Superior temporal gyrus (tissue), 1 donor: ENCODE measurements around the gene ZBTB9.
"Not testable (repeated sequence)": the region's sequence is repeated elsewhere in the genome, so short reads cannot be mapped to it uniquely, and the experiment has no call there.

ENCODE experiments used
- DNase-seq: peaks from one replicate; pipeline ENCODE4 v3.0.0-alpha.2; 2016; ENCODE audit errors: extremely low spot score

Gene ZBTB9

DNA sequence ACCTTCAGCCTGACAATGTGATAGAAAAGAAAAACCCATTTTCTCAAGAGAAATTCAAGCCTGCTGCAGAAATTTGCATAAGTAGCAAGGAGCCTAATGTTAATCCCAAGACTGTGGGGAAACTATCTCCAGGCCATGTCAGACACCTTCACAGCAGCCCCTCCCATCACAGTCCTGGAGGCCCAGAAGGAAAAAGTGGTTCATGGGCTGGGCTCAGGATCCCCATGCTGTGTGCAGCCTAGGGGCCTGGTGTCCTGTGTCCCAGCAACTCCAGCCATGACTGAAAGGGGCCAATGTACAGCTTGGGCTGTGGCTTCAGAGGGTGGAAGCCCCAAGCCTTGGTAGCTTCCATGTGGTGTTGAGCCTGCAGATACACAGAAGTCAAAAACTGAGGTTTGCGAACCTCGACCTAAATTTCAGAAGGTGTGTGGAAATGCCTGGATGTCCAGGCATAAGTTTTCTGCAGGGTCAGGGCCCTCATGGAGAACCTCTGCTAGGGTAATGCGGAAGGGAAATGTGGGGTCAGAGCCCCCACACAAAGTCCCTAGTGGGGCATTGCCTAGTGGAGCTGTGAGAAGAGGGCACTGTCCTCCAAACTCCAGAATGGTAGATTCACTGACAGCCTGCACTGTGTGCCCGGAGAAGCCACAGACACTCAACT lies 11.8 kb downstream of the ZBTB9 start:
- no peak for DNase-seq

- no peak for DNase-seq
These were observed 12.7 kb downstream of the ZBTB9 start for GRCh38 chr6:33467091-33467490.

DNA sequence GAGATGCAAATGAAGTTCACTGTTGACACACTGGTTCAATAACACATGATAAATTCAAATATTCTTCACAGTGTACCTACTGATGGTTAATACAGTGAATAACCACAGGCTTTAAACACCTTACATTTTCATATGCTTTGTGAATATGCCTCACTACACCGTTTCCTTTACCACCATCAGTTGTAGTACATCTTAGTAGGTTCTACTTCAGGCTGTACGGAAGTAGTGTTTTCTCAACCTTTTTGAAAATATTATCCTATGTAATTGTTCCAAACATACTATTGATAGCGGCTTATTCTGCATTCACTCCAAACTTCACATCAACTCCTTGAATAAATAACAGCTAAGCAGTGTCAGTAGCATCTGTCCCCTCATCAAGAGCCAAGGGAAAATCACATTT lies 15.3 kb downstream of the ZBTB9 start:
- no peak for DNase-seq

DNA sequence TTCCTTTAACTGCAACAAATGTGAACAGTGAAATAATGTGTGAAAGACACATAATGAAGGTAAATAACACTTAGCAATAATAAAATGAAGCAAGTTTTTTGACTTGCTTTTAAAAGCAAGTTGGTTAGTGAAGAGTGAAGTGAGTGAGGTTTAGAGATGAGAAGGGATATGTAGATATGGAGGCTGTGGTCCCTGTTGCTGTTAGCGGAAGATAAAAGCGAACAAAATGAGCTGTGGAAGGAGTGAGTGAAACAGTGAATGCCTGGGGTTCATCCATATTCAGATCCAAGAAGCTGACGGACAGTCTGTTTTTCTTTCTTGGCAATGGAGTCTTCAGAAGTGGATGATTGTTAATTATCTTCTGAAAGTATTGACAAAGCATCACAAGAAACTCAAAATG lies 23.5 kb downstream of the ZBTB9 start:
- no peak for DNase-seq

DNA sequence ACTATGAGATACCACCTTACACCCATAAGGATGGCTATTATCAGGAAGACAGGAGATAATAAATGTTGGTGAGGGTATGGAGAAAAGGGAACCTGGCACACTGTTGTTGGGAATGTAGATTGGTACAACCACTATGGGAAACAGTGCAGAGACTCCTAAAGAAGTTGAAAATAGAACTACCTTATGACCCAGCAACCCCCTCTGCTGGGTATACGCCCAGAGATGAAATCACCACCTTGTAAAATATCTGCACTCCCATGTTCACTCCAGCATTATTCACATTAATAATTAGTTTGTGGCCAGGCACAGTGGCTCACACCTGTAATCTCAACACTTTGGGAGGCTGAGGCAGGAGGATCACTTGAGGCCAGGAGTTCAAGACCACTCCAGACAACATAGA lies 26.8 kb downstream of the ZBTB9 start:
- DNase-seq = no peak

- DNase-seq = not testable (repeated sequence)
These were observed 28.2 kb downstream of the ZBTB9 start for GRCh38 chr6:33482620-33483019.

DNA sequence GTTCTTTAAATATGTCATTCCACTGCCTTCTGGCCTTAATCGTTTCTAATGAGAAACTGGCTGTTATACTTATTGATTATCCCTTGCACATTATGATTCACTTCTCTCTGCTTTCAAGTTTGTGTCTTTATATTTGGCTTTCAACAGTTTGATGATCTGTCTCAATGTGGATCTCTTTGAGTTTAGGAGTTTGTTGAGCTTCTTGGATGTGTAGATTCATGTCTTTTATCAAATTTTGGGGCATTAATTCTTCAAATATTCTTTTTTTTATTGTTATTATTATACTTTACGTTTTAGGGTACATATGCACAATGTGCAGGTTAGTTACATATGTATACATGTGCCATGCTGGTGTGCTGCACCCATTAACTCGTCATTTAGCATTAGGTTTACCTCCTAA lies 29.3 kb downstream of the ZBTB9 start:
- DNase-seq = no peak

DNA sequence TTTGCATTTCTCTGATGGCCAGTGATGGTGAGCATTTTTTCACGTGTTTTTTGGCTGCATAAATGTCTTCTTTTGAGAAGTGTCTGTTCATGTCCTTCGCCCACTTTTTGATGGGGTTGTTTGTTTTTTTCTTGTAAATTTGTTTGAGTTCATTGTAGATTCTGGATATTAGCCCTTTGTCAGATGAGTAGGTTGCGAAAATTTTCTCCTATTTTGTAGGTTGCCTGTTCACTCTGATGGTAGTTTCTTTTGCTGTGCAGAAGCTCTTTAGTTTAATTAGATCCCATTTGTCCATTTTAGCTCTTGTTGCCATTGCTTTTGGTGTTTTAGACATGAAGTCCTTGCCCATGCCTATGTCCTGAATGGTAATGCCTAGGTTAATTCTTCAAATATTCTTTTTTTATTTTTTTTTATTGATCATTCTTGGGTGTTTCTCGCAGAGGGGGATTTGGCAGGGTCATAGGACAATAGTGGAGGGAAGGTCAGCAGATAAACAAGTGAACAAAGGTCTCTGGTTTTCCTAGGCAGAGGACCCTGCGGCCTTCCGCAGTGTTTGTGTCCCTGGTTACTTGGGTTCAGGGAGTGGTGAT lies 30.4 kb downstream of the ZBTB9 start:
- DNase-seq = not testable (repeated sequence)

GRCh38 chr6:33485680-33486079 lies 31.3 kb downstream of the ZBTB9 start:
- not testable (repeated sequence) for DNase-seq

DNA sequence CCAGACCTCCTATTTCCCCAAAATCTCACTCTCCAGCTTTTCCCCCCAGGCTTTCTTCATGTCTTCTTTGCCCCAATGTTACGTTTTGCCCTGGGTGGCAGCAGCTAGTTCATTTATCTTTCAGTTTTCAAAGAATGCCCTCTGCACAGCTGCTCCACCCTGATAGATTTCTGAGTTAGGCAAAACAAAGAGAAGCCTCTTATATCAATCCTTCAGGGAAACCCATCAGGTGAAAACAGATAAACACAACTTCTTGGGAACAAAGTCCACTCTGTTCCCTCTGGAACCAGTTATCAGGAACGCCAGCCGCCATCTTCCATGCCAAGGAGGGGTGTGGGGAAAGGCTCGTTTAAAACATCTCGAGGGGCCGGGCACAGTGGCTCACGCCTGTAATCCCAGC lies 34.0 kb downstream of the ZBTB9 start:
- no peak for DNase-seq

GRCh38 chr6:33490198-33490597 lies 35.8 kb downstream of the ZBTB9 start:
- DNase-seq = no peak

DNA sequence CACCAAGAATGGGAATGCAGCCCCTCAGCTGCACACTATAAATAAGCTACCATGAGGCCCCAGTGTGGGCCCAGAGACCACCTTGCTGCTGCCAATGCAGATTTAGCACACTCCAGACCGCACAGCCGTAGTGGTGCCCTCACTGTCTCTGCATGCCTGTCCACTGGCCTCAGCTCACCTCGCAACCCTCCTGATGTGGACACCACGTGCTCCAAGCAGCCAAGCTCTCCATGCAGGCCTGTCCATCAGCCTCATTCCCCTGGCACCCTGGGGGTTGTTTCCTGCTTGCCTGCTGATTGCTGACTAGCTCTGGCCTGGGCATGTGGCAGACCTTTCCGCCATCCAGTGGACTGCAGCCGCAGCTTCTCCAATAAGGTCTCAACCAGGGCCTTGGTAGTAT lies 36.2 kb downstream of the ZBTB9 start:
- no peak for DNase-seq

GRCh38 chr6:33492093-33492492 lies 37.7 kb downstream of the ZBTB9 start:
- DNase-seq = no peak

DNA sequence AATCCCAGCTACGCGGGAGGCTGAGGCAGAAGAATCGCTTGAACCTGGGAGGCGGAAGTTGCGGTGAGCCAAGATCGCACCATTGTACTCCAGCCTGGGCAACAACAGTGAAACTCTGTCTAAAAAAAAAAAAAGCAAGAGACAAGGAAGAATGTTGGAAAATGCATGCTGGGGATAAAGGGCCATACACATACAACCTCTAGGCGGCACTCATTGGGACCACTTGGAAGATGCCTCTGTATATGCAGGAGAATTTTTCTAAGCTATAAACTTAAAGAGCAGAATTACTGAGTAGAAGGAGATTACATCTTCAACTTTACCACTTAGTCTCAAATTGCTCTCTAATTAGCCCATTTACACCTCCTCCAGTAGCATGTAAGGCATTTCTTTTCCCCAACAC lies 42.8 kb downstream of the ZBTB9 start:
- no peak for DNase-seq

DNA sequence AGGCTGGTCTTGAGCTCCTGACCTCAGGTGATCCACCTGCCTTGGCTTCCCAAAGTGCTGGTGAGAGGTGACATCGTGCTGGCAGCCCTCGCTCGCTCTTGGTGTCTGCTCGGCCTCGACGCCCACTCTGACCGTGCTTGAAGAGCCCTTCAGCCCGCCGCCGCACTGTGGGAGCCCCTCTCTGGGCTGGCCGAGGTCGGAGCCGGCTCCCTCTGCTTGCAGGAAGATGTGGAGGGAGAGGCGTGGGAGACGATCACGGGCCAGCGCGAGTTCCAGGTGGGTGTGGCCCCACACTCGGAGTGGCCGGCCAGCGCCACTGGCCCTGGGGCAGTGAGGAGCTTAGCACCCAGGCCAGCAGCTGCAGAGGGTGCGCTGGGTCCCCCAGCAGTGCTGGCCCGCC lies 48.1 kb downstream of the ZBTB9 start:
- DNase-seq = no peak

DNA sequence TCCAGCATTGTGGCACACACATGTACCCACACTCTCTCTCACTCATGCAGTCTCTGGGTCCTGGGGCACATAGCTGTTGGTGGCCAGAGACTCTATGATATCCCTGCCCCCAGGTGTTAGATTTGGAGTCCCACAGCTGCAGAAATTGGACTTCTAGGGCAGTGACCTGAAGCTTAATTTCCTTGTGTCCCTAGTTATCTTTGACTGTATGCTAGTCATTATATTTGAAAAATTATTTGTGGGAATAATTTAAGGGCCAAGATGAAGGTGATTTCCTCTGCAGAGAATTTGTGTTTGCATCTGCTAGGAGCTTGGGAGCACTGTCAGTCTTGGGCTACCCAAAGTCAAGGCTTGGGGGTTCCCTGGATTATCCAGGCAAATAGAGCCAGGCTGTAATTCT lies 50.1 kb downstream of the ZBTB9 start:
- DNase-seq = no peak

GRCh38 chr6:33505548-33506370 lies 51.4 kb downstream of the ZBTB9 start:
- DNase-seq = no peak
